ENCODE measurements around the gene VPS45. TPM values are rescaled to one million over a fixed set of nuclear protein-coding genes. Genes with fewer than 3 reads are reported as not detected.

VPS45 gene
- total and polyA plus RNA-seq, 2 donors from 2014 or later, result 33.1 to 41.7 TPM

DNA sequence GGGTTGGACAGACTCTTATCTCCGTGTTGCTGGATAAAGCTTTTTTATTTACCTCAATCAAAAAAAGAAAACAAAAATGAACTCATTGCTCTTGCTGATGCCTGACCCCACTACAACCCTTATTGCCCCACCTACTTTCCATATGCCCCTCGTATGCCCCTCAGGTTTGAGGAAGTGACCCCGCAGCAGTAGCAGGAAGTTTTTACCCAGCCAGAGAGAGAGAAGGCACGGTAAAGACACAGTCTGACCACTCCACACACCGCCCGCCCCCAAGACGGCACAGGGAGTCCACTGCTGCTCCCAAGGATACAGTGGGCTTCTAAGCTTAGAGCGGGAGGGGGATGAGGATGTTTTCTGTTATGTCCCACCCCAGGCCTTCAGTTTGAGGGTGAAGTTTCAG, 92.0 kb downstream of the VPS45 start:
- Histone ChIP-seq H3K9me3 (ENCODE audit: control insufficient read depth in 2 of 3, insufficient read depth in 1 of 3, low read length in 3 of 3) (no peaks in the 10 kb centered on the region), H3K4me3 (ENCODE audit: low read length in 3 of 3) (no peak overlapping the region), H3K9ac (ENCODE audit: low read length in 3 of 3) (no peak overlapping the region), H3K27ac (ENCODE audit: low read depth in 2 of 2, low read length in 2 of 2) (peak overlapping the region in 1 of 2 donors; percentile 35), H3K36me3 (ENCODE audit: control insufficient read depth in 2 of 3, insufficient read depth in 3 of 3, low read length in 3 of 3) (peaks cover 2 to 6% (median 5%) of the 10 kb centered on the region in 3 donors), H3K4me1 (ENCODE audit: control insufficient read depth in 2 of 3, insufficient read depth in 2 of 3, low read depth in 1 of 3, low read length in 3 of 3) (peaks cover 7 to 19% (median 9%) of the 10 kb centered on the region in 3 donors), H3K27me3 (ENCODE audit: control insufficient read depth, insufficient read depth, low read length) (no peaks in the 10 kb centered on the region)
- FAIRE-seq (no peak), DNase-seq (peak in 1 of 5 donors; percentile 62)
- intact Hi-C loops (cut with DNase I), result loop anchor here (10.0 kb wide), 1 partner anchor 65 kb away; no protein-coding TSS in a partner anchor
- TF ChIP-seq, protein P1, sequence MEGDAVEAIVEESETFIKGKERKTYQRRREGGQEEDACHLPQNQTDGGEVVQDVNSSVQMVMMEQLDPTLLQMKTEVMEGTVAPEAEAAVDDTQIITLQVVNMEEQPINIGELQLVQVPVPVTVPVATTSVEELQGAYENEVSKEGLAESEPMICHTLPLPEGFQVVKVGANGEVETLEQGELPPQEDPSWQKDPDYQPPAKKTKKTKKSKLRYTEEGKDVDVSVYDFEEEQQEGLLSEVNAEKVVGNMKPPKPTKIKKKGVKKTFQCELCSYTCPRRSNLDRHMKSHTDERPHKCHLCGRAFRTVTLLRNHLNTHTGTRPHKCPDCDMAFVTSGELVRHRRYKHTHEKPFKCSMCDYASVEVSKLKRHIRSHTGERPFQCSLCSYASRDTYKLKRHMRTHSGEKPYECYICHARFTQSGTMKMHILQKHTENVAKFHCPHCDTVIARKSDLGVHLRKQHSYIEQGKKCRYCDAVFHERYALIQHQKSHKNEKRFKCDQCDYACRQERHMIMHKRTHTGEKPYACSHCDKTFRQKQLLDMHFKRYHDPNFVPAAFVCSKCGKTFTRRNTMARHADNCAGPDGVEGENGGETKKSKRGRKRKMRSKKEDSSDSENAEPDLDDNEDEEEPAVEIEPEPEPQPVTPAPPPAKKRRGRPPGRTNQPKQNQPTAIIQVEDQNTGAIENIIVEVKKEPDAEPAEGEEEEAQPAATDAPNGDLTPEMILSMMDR (IDR thresholded peaks at IDR 0.05; ENCODE audit: borderline replicate concordance, extremely low read depth, insufficient read depth), result no peak

DNA sequence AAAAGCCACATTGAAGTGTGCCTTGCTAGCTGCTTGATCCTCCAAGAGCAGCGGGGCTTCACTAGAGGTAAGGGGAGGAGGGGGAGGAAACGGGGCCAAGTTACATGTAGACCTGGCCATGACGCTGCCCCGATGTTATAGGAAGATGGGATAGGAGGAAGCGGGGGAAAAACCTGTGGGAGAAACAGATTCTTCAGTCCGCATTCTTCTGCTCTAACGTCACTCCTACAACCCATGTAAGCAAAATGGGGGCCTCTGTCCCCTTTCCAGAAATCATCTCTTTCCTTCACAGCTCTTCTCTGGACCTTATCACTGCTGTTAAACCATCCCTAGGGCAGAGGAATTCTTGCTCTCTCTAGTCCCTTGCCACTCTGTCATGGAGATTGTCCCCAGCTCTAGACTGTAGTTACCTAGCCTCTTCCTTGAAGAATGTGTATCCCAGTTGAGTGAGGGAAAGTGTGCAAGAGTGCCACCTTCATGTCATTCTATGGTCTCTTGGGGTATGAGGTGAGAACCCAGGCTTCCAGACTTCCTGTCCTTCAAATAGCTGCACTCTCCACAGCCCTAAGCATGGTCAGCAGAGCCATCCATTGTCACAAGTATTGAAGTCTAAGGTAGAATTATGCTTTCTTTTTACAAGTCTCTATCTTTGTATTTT, 93.5 kb downstream of the VPS45 start:
- DNase-seq (peak in 2 of 5 donors; percentile 55 to 72), FAIRE-seq (no peak)
- Histone ChIP-seq H3K4me1 (ENCODE audit: control insufficient read depth in 2 of 3, insufficient read depth in 2 of 3, low read depth in 1 of 3, low read length in 3 of 3) (peaks cover 7 to 19% (median 9%) of the 10 kb centered on the region in 3 donors), H3K27me3 (ENCODE audit: control insufficient read depth, insufficient read depth, low read length) (no peaks in the 10 kb centered on the region), H3K9ac (ENCODE audit: low read length in 3 of 3) (no peak overlapping the region), H3K4me3 (ENCODE audit: low read length in 3 of 3) (no peak overlapping the region), H3K36me3 (ENCODE audit: control insufficient read depth in 2 of 3, insufficient read depth in 3 of 3, low read length in 3 of 3) (peaks cover 1 to 5% (median 4%) of the 10 kb centered on the region in 3 donors), H3K27ac (ENCODE audit: low read depth in 2 of 2, low read length in 2 of 2) (peak overlapping the region in 1 of 2 donors; percentile 90), H3K9me3 (ENCODE audit: control insufficient read depth in 2 of 3, insufficient read depth in 1 of 3, low read length in 3 of 3) (no peaks in the 10 kb centered on the region)
- intact Hi-C loops (cut with DNase I), result no loop called here
- TF ChIP-seq, protein P1 (IDR thresholded peaks at IDR 0.05; ENCODE audit: borderline replicate concordance, extremely low read depth, insufficient read depth), result no peak

DNA sequence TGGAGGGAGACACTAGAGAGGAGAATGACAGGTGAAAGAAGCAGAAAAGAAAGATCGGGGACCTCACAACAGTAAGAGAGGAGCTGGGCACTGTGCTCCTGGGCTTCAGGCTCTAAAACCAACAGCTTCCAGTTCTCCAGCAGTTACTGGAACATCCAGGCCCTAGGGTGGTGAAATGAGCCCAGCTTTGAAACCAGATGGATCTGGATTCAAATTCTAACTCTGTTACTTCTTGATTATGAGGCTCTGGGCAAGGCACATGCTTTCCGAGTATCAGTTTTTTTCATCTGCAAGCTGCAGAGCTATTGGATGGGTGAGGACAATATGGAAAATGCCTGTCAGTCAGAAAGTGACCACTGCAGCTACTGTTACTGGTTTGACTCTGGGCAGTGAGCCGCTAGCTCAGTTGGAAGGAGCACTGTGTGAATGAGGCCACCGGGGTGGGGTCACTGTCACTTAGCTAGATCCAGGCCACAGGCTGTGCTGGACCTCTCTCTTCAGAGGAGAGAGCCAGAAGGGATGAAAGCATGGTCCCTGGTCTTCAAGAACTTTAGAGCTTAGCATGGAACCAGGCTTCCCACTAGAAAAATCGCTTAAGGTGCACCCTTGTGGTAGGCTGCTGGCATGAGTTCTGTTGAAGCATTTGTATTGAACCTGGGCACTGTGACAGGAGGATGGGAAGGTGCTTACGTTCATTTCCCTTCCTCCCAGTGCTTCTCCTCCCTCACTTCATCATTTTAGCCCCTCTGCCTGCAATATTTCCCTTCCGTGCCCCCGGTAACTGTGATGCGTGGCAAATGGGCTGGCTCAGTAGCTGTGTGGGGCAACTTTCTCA, 94.4 kb downstream of the VPS45 start:
- Histone ChIP-seq H3K27ac (ENCODE audit: low read depth in 2 of 2, low read length in 2 of 2) (peak overlapping the region; percentile 77 to 90), H3K36me3 (ENCODE audit: control insufficient read depth in 2 of 3, insufficient read depth in 3 of 3, low read length in 3 of 3) (peaks cover 0 to 4% (median 0%) of the 10 kb centered on the region in 3 donors), H3K9me3 (ENCODE audit: control insufficient read depth in 2 of 3, insufficient read depth in 1 of 3, low read length in 3 of 3) (no peaks in the 10 kb centered on the region), H3K27me3 (ENCODE audit: control insufficient read depth, insufficient read depth, low read length) (no peaks in the 10 kb centered on the region), H3K4me1 (ENCODE audit: control insufficient read depth in 2 of 3, insufficient read depth in 2 of 3, low read depth in 1 of 3, low read length in 3 of 3) (peaks cover 7 to 19% (median 9%) of the 10 kb centered on the region in 3 donors), H3K4me3 (ENCODE audit: low read length in 3 of 3) (peak overlapping the region in 1 of 3 donors; percentile 56), H3K9ac (ENCODE audit: low read length in 3 of 3) (peak overlapping the region in 2 of 3 donors; percentile 10 to 87)
- TF ChIP-seq, protein P1 (IDR thresholded peaks at IDR 0.05; ENCODE audit: borderline replicate concordance, extremely low read depth, insufficient read depth), result no peak
- FAIRE-seq, result no peak
- DNase-seq, result peak in 1 of 5 donors; percentile 55
- intact Hi-C loops (cut with DNase I), result no loop called here

All from kidney (tissue), 14 donors.